ENCODE data around the gene ZNF664. TPM values are rescaled to one million over a fixed set of nuclear protein-coding genes. Genes with fewer than 3 reads are reported as not detected.

Gene ZNF664
- total and polyA plus RNA-seq, 9 of the 15 experiments (the other 6 are each of a cell fraction or from before 2014, with no cell fraction given): 3.3 to 101 (median 63.6) TPM

GRCh38 chr12:123952037-123952436, 21.0 kb upstream of the ZNF664 start:
- FAIRE-seq: no peak
- no peak overlapping the region for H2AFZ ChIP-seq (ENCODE audit: low read depth, low read length)
- H3K9me3 ChIP-seq (replicated peaks; ENCODE audit: control insufficient read depth, insufficient read depth, low read depth, low read length): no peaks in the 10 kb centered on the region
- DNase-seq (ENCODE audit: extremely low read depth in 1 of 4, low spot score in 3 of 4): no peak
- H4K20me1 ChIP-seq (replicated peaks; ENCODE audit: control insufficient read depth, insufficient read depth, low read length): no peaks in the 10 kb centered on the region
- in situ Hi-C loops (cut with MboI): no loop called here
- TF ChIP-seq CBX8 (IDR thresholded peaks at IDR 0.05; ENCODE audit: borderline replicate concordance, extremely low read depth, low read depth, low read length, poor library complexity, severe bottlenecking) (no peak), TAF9B (IDR thresholded peaks at IDR 0.05; ENCODE audit: partially characterized antibody) (no peak), CCNT2 (IDR thresholded peaks at IDR 0.05; ENCODE audit: borderline replicate concordance, extremely low read depth, insufficient read length, low read depth, low read length) (no peak), RNF2 (IDR thresholded peaks at IDR 0.05) (no peak), HMG20A (CRISPR knock-in tag; conservative IDR thresholded peaks at IDR 0.05) (no peak), FOSL1 (tag; conservative IDR thresholded peaks at IDR 0.05) (no peak), HDAC8 (tag; IDR thresholded peaks at IDR 0.05) (no peak), BRD4 (IDR thresholded peaks at IDR 0.05) (no peak), SLC30A9 (CRISPR knock-in tag; IDR thresholded peaks at IDR 0.05) (no peak), E2F3 (CRISPR knock-in tag; IDR thresholded peaks at IDR 0.05) (no peak), NFE2L1 (tag; IDR thresholded peaks at IDR 0.05; ENCODE audit: borderline replicate concordance, low read depth) (no peak), HMG20B (CRISPR knock-in tag; IDR thresholded peaks at IDR 0.05) (no peak), MED1 (CRISPR knock-in tag; IDR thresholded peaks at IDR 0.05; ENCODE audit: borderline replicate concordance) (no peak), THRB (CRISPR knock-in tag; conservative IDR thresholded peaks at IDR 0.05) (no peak)
- TF ChIP-seq, protein P1, sequence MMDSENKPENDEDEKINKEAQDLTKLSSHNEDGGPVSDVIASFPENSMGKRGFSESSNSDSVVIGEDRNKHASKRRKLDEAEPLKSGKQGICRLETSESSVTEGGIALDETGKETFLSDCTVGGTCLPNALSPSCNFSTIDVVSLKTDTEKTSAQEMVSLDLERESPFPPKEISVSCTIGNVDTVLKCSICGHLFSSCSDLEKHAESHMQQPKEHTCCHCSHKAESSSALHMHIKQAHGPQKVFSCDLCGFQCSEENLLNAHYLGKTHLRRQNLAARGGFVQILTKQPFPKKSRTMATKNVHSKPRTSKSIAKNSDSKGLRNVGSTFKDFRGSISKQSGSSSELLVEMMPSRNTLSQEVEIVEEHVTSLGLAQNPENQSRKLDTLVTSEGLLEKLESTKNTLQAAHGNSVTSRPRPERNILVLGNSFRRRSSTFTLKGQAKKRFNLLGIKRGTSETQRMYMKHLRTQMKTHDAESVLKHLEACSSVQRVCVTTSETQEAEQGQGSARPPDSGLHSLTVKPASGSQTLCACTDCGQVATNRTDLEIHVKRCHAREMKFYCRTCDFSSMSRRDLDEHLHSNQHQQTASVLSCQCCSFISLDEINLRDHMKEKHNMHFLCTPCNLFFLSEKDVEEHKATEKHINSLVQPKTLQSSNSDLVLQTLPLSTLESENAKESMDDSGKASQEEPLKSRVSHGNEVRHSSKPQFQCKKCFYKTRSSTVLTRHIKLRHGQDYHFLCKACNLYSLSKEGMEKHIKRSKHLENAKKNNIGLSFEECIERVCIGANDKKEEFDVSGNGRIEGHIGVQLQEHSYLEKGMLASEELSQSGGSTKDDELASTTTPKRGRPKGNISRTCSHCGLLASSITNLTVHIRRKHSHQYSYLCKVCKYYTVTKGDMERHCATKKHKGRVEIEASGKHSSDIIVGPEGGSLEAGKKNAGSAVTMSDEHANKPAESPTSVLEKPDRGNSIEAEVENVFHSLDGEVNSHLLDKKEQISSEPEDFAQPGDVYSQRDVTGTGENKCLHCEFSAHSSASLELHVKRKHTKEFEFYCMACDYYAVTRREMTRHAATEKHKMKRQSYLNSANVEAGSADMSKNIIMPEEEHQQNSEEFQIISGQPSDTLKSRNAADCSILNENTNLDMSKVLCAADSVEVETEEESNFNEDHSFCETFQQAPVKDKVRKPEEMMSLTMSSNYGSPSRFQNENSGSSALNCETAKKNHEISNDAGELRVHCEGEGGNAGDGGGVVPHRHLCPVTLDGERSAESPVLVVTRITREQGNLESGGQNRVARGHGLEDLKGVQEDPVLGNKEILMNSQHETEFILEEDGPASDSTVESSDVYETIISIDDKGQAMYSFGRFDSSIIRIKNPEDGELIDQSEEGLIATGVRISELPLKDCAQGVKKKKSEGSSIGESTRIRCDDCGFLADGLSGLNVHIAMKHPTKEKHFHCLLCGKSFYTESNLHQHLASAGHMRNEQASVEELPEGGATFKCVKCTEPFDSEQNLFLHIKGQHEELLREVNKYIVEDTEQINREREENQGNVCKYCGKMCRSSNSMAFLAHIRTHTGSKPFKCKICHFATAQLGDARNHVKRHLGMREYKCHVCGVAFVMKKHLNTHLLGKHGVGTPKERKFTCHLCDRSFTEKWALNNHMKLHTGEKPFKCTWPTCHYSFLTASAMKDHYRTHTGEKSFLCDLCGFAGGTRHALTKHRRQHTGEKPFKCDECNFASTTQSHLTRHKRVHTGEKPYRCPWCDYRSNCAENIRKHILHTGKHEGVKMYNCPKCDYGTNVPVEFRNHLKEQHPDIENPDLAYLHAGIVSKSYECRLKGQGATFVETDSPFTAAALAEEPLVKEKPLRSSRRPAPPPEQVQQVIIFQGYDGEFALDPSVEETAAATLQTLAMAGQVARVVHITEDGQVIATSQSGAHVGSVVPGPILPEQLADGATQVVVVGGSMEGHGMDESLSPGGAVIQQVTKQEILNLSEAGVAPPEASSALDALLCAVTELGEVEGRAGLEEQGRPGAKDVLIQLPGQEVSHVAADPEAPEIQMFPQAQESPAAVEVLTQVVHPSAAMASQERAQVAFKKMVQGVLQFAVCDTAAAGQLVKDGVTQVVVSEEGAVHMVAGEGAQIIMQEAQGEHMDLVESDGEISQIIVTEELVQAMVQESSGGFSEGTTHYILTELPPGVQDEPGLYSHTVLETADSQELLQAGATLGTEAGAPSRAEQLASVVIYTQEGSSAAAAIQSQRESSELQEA (IDR thresholded peaks at IDR 0.05; ENCODE audit: low read depth): no peak
- H3K79me2 ChIP-seq (ENCODE audit: control insufficient read depth, insufficient read depth, low read length): no peaks in the 10 kb centered on the region
- intact Hi-C loops (cut with micrococcal nuclease): no loop called here
- H3K4me2 ChIP-seq (ENCODE audit: insufficient read depth, low read length): no peak overlapping the region
- H3K9ac ChIP-seq (ENCODE audit: insufficient read depth in 1 of 2, low read depth in 2 of 2, low read length in 2 of 2): no peak overlapping the region
- no peaks in the 10 kb centered on the region for H3K9me1 ChIP-seq (ENCODE audit: control insufficient read depth, insufficient read depth, low read length)
- ChIA-PET CTCF (ENCODE audit: low intra/inter-chr PET ratio) (no interaction called here), POLR2A (interaction anchor here (1.0 kb wide), 2 partner anchors 10 to 13 kb away, joined by 3 to 5 read pairs; no protein-coding TSS in a partner anchor)
- no peak overlapping the region for H3K27ac ChIP-seq (ENCODE audit: extremely low read depth, low read depth, low read length)
- H3K27me3 ChIP-seq (ENCODE audit: control insufficient read depth in 2 of 2, insufficient read depth in 2 of 2, low read length in 2 of 2): no peaks in the 10 kb centered on the region
- 45% methylated on average over 2 of the region's 2 CpGs for whole genome bisulfite sequencing (ENCODE audit: insufficient coverage, low coverage, missing lambda C conversion rate)
- H3K36me3 ChIP-seq (ENCODE audit: control insufficient read depth, insufficient read depth, low read length): no peaks in the 10 kb centered on the region
- no peak for ATAC-seq
- no peak overlapping the region for H3K4me3 ChIP-seq
- H3K4me1 ChIP-seq (replicated peaks in 1 of 2; ENCODE audit: control insufficient read depth in 2 of 2, insufficient read depth in 2 of 2, low read length in 2 of 2): peaks cover 8 to 9% of the 10 kb centered on the region in 2 experiments; a peak in 4 of 5 replicates
- no TSS peak for BruUV-seq (replicated peaks)
